Endodermal cell (in vitro differentiated cells): ENCODE data around the gene ZBTB40. TPM values are rescaled to one million over a fixed set of nuclear protein-coding genes. Genes with fewer than 3 reads are reported as not detected.

ENCODE experiments used
- DNase-seq: peaks from one replicate; pipeline ENCODE4 v3.0.0-alpha.2; 2017
- H3K27ac ChIP-seq: 2 replicates; pipeline ENCODE4 v1.5.1; 2013; ENCODE audit warnings: mild to moderate bottlenecking, low read depth, low read length, moderate library complexity
- H3K27me3 ChIP-seq: 2 replicates; pipeline ENCODE4 v1.6.1; 2013; ENCODE audit warnings: mild to moderate bottlenecking, low read length, moderate library complexity; ENCODE audit not compliant: insufficient read depth, control insufficient read depth, poor library complexity, severe bottlenecking
- H3K36me3 ChIP-seq: 2 replicates; pipeline ENCODE4 v1.7.0; 2013; ENCODE audit warnings: mild to moderate bottlenecking, low read length, moderate library complexity; ENCODE audit not compliant: control insufficient read depth, insufficient read depth
- H3K4me1 ChIP-seq: one replicate; pipeline ENCODE4 v1.7.0; 2013; ENCODE audit warnings: low read length; ENCODE audit not compliant: control insufficient read depth, insufficient read depth
- H3K4me3 ChIP-seq: 2 replicates; pipeline ENCODE4 v1.5.1; 2013; ENCODE audit warnings: mild to moderate bottlenecking, low read length, moderate library complexity
- H3K9ac ChIP-seq: 2 replicates; pipeline ENCODE4 v1.6.1; 2013; ENCODE audit warnings: mild to moderate bottlenecking, low read length, moderate library complexity; ENCODE audit not compliant: poor library complexity, severe bottlenecking; ENCODE audit errors: extremely low read depth
- H3K9me3 ChIP-seq: 2 replicates; pipeline ENCODE4 v1.6.1; 2013; ENCODE audit warnings: mild to moderate bottlenecking, low read length, moderate library complexity; ENCODE audit not compliant: control insufficient read depth
- H3K27ac Mint-ChIP-seq: 2 replicates; pipeline ENCODE4 v1.8.0; 2020; ENCODE audit warnings: mixed read lengths
- H3K27me3 Mint-ChIP-seq: 2 replicates; pipeline ENCODE4 v1.8.0; 2021; ENCODE audit warnings: mild to moderate bottlenecking, mixed read lengths; ENCODE audit not compliant: insufficient read depth
- H3K36me3 Mint-ChIP-seq: 2 replicates; pipeline ENCODE4 v1.8.0; 2020; ENCODE audit warnings: low read depth, mixed read lengths
- H3K4me1 Mint-ChIP-seq: 2 replicates; pipeline ENCODE4 v1.8.0; 2020; ENCODE audit warnings: mixed read lengths
- H3K4me3 Mint-ChIP-seq: 2 replicates; pipeline ENCODE4 v1.8.0; 2020; ENCODE audit warnings: mild to moderate bottlenecking, moderate library complexity, mixed read lengths
- H3K9me3 Mint-ChIP-seq: 2 replicates; pipeline ENCODE4 v1.8.0; 2020; ENCODE audit warnings: mild to moderate bottlenecking, mixed read lengths
- CTCF ChIP-seq: fragments of 200-600 bp; sonication (generic); conservative IDR thresholded peaks from 2 replicates; pipeline ENCODE4 v1.5.0; 2021; ENCODE audit warnings: antibody characterized with exemption, mild to moderate bottlenecking
- WGBS, 2 experiments: methylation state at CpG; one replicate each; pipeline versions ENCODE4 v1.1.5 to v1.1.7; 2013; ENCODE audit warnings: missing lambda C conversion rate in 2 of 2, mixed read lengths in 1 of 2; ENCODE audit not compliant: insufficient coverage in 1 of 2, insufficient read length in 1 of 2; 5-methylcytosine and 5-hydroxymethylcytosine counted together
- total RNA-seq, 2 donors: library from RNA; stranded (reverse); fragmentation: NEBNext Ultra II Directional in 1 of 2; extraction: Animal tissue kit (Norgen Biotek cat#: 25700) in 1 of 2; gene quantifications; 2 replicates in 1 of 2; 3 replicates in 1 of 2; pipeline ENCODE4 v1.2.1, GENCODE V29; 2021

Gene ZBTB40
- total RNA-seq, 2 donors from 2014 or later = 18.5 to 29.7 TPM

- TF ChIP-seq CTCF = no peak
- Histone ChIP-seq H3K36me3 (no peaks in the 10 kb centered on the region), H3K9ac (no peak overlapping the region), H3K4me3 (no peak overlapping the region), H3K27me3 (no peaks in the 10 kb centered on the region), H3K4me1 (no peaks in the 10 kb centered on the region), H3K27ac (no peak overlapping the region), H3K9me3 (peaks cover 9% of the 10 kb centered on the region)
- H3K36me3 Mint-ChIP-seq = no peaks in the 10 kb centered on the region
- no peaks in the 10 kb centered on the region for H3K4me1 Mint-ChIP-seq
- peaks cover 18% of the 10 kb centered on the region for H3K9me3 Mint-ChIP-seq
- 90 to 92% methylated on average over 23 of the region's 23 CpGs for WGBS, 2 experiments
- no peak for DNase-seq
- H3K27me3 Mint-ChIP-seq = no peaks in the 10 kb centered on the region
- no peak overlapping the region for H3K4me3 Mint-ChIP-seq
- no peak overlapping the region for H3K27ac Mint-ChIP-seq
Measured at GRCh38 chr1:22576150-22576544, 124.5 kb downstream of the ZBTB40 start.

- no peak overlapping the region for H3K27ac ChIP-seq
- H3K9me3 Mint-ChIP-seq = peaks cover 18% of the 10 kb centered on the region
- no peaks in the 10 kb centered on the region for H3K36me3 Mint-ChIP-seq
- no peak for TF ChIP-seq CTCF
- no peak overlapping the region for H3K4me3 Mint-ChIP-seq
- H3K4me1 Mint-ChIP-seq = no peaks in the 10 kb centered on the region
- H3K4me3 ChIP-seq = no peak overlapping the region
- no peak overlapping the region for H3K27ac Mint-ChIP-seq
- H3K27me3 Mint-ChIP-seq = no peaks in the 10 kb centered on the region
- no peak for DNase-seq
- H3K9ac ChIP-seq = no peak overlapping the region
- H3K4me1 ChIP-seq = no peaks in the 10 kb centered on the region
- peaks cover 9% of the 10 kb centered on the region for H3K9me3 ChIP-seq
- no peaks in the 10 kb centered on the region for H3K27me3 ChIP-seq
- WGBS, 2 experiments = 94 to 97% methylated on average over 14 to 24 of the region's 24 CpGs
- H3K36me3 ChIP-seq = no peaks in the 10 kb centered on the region
Measured at GRCh38 chr1:22576617-22577016, 125.0 kb downstream of the ZBTB40 start.

GRCh38 chr1:22578732-22579361 lies 127.2 kb downstream of the ZBTB40 start:
- H3K27me3 Mint-ChIP-seq = no peaks in the 10 kb centered on the region
- 77 to 88% methylated on average over 10 to 12 of the region's 12 CpGs for WGBS, 2 experiments

More at GRCh38 chr1:22578732-22579361, 127.2 kb downstream of the ZBTB40 start:
- H3K9me3 Mint-ChIP-seq = peaks cover 18% of the 10 kb centered on the region
- Histone ChIP-seq H3K36me3 (no peaks in the 10 kb centered on the region), H3K9me3 (peaks cover 9% of the 10 kb centered on the region), H3K9ac (no peak overlapping the region), H3K27ac (no peak overlapping the region), H3K27me3 (no peaks in the 10 kb centered on the region), H3K4me3 (no peak overlapping the region), H3K4me1 (no peaks in the 10 kb centered on the region)
- TF ChIP-seq CTCF = no peak
- H3K27ac Mint-ChIP-seq = no peak overlapping the region
- no peak for DNase-seq
- peaks cover 4% of the 10 kb centered on the region for H3K4me1 Mint-ChIP-seq
- H3K4me3 Mint-ChIP-seq = no peak overlapping the region
- no peaks in the 10 kb centered on the region for H3K36me3 Mint-ChIP-seq
